Testis (tissue), 3 donors: ENCODE results near the gene CCDC57. TPM values are rescaled to one million over a fixed set of nuclear protein-coding genes. Genes with fewer than 3 reads are reported as not detected.

Experiments used
- DNase-seq: peaks from one replicate; pipeline ENCODE4 v3.0.0-alpha.2; 2019
- H3K27ac ChIP-seq, 2 donors: fragments of 200-600 bp; sonication (generic); one replicate each; pipeline ENCODE4 v1.5.1; 2019
- H3K27me3 ChIP-seq: fragments of 200-600 bp; sonication (generic); one replicate; pipeline ENCODE4 v1.5.1; 2019
- H3K36me3 ChIP-seq: fragments of 200-600 bp; sonication (generic); one replicate; pipeline ENCODE4 v1.5.1; 2017; ENCODE audit warnings: low read depth; ENCODE audit errors: missing control alignments
- H3K4me1 ChIP-seq: fragments of 200-600 bp; sonication (generic); one replicate; pipeline ENCODE4 v1.5.1; 2019
- H3K4me3 ChIP-seq, 2 donors: fragments of 200-600 bp; sonication (generic); one replicate each; pipeline ENCODE4 v1.5.1; 2017 to 2019
- H3K9me3 ChIP-seq: fragments of 200-600 bp; sonication (generic); one replicate; pipeline ENCODE4 v1.5.1; 2017
- CTCF ChIP-seq, 3 experiments: fragments of 450-650 bp in 2 of 3; fragments of 200-600 bp in 1 of 3; sonication (generic) in 1 of 3; IDR thresholded peaks; one replicate each; pipeline ENCODE4 v1.5.1; 2016 to 2019; ENCODE audit warnings: antibody characterized with exemption in 3 of 3, mild to moderate bottlenecking in 2 of 3, moderate library complexity in 1 of 3
- POLR2A ChIP-seq: fragments of 450-650 bp; IDR thresholded peaks from one replicate; pipeline ENCODE4 v1.6.1; 2017; ENCODE audit warnings: antibody characterized with exemption, mild to moderate bottlenecking, moderate library complexity
- WGBS, 2 donors: methylation state at CpG; one replicate each; pipeline ENCODE4 v1.1.5; 2018; 5-methylcytosine and 5-hydroxymethylcytosine counted together
- intact Hi-C: fragments of 100-400 bp; cut with DNase I; formaldehyde crosslinking; loops from one replicate; pipeline ENCODE4 v1.15.1; 2023; ENCODE audit warnings: low total_unique reads
- polyA plus RNA-seq: library from polyadenylated mRNA; stranded (reverse); fragments of 350-450 nt; fragmentation: Illumina TruSeq; extraction: RNeasy Lipid Tissue Mini Kit (QIAGEN cat#74804); gene quantifications from one replicate; pipeline ENCODE4 v1.2.3, GENCODE V29; 2014; ENCODE audit warnings: low read depth, low replicate concordance; ENCODE audit not compliant: insufficient read depth
- total RNA-seq, 2 donors: library from RNA; depleted of rRNA; stranded (reverse); fragments of >200 nt; gene quantifications; one replicate each; pipeline ENCODE4 v1.2.3, GENCODE V29; 2016

CCDC57 gene
- total and polyA plus RNA-seq, 3 donors from 2014 or later, result 61.3 to 111 (median 71.8) TPM

- H3K4me3 ChIP-seq, result no peak overlapping the region
- no peaks in the 10 kb centered on the region for H3K36me3 ChIP-seq
- no peak for DNase-seq
- intact Hi-C loops, result no loop called here
- H3K9me3 ChIP-seq, result no peaks in the 10 kb centered on the region
- no peak overlapping the region for H3K27ac ChIP-seq
- TF ChIP-seq POLR2A (no peak), CTCF (IDR thresholded peaks at IDR 0.05) (no peak)
- peaks cover 8% of the 10 kb centered on the region for H3K4me1 ChIP-seq
- H3K27me3 ChIP-seq, result no peaks in the 10 kb centered on the region
These were observed 142.0 kb downstream of the CCDC57 start for GRCh38 chr17:82070611-82071010.

- H3K4me3 ChIP-seq, result peak within 1 kb of the TSS; percentile 68 to 83
- 19 to 33% methylated on average over 19 to 31 of the region's 88 CpGs for WGBS, 2 donors
- peaks cover 19% of the 10 kb centered on the region for H3K4me1 ChIP-seq
- no peaks in the 10 kb centered on the region for H3K36me3 ChIP-seq
- H3K27ac ChIP-seq, result peak within 1 kb of the TSS; percentile 67 to 85
- TF ChIP-seq CTCF (IDR thresholded peaks at IDR 0.05), result no peak
- TF ChIP-seq POLR2A, result no peak
- intact Hi-C loops, result no loop called here
- H3K27me3 ChIP-seq, result no peaks in the 10 kb centered on the region
- no peaks in the 10 kb centered on the region for H3K9me3 ChIP-seq
- peak; percentile 38 for DNase-seq
These were observed 146.9 kb downstream of the CCDC57 start, which contains the start of gene DUS1L for GRCh38 chr17:82065638-82066303. Gene DUS1L (minus strand): TSS chr17:82065804. CDS start chr17:82065059, 745 bp downstream.

- intact Hi-C loops, result no loop called here
- peak overlapping the region; percentile 68 to 83 for H3K4me3 ChIP-seq
- peaks cover 19% of the 10 kb centered on the region for H3K4me1 ChIP-seq
- H3K27ac ChIP-seq, result peak overlapping the region in 1 of 2 donors; percentile 55
- 1% methylated on average over 30 of the region's 47 CpGs; no CpG with 5 or more reads in 1 of the 2 donors for WGBS, 2 donors
- no peaks in the 10 kb centered on the region for H3K36me3 ChIP-seq
- H3K27me3 ChIP-seq, result no peaks in the 10 kb centered on the region
- no peak for DNase-seq
- no peak for TF ChIP-seq CTCF (IDR thresholded peaks at IDR 0.05)
- TF ChIP-seq POLR2A, result no peak
- H3K9me3 ChIP-seq, result no peaks in the 10 kb centered on the region
These were observed 147.4 kb downstream of the CCDC57 start for GRCh38 chr17:82065193-82065637.

- DNase-seq, result no peak
- intact Hi-C loops, result no loop called here
- H3K36me3 ChIP-seq, result no peaks in the 10 kb centered on the region
- TF ChIP-seq POLR2A (no peak), CTCF (IDR thresholded peaks at IDR 0.05) (no peak)
- peak overlapping the region in 1 of 2 donors; percentile 55 for H3K27ac ChIP-seq
- 33 to 35% methylated on average over 8 to 36 of the region's 36 CpGs for WGBS, 2 donors
- H3K4me1 ChIP-seq, result peaks cover 19% of the 10 kb centered on the region
- H3K27me3 ChIP-seq, result no peaks in the 10 kb centered on the region
- H3K9me3 ChIP-seq, result no peaks in the 10 kb centered on the region
- H3K4me3 ChIP-seq, result peak overlapping the region; percentile 68 to 83
These were observed 148.0 kb downstream of the CCDC57 start for GRCh38 chr17:82064433-82065192.
